ENCODE results near the gene WNT5B.

Gene WNT5B

GRCh38 chr12:1603269-1603993 lies 25.6 kb upstream of the WNT5B start:
- Histone ChIP-seq H3K4me3 (replicated peaks; ENCODE audit: low read depth, low read length) (no peak overlapping the region), H3K36me3 (ENCODE audit: control insufficient read depth, insufficient read depth, low read length) (no peaks in the 10 kb centered on the region), H3K27me3 (replicated peaks; ENCODE audit: control insufficient read depth, insufficient read depth, low read length) (no peaks in the 10 kb centered on the region)
- TF ChIP-seq, protein P1, sequence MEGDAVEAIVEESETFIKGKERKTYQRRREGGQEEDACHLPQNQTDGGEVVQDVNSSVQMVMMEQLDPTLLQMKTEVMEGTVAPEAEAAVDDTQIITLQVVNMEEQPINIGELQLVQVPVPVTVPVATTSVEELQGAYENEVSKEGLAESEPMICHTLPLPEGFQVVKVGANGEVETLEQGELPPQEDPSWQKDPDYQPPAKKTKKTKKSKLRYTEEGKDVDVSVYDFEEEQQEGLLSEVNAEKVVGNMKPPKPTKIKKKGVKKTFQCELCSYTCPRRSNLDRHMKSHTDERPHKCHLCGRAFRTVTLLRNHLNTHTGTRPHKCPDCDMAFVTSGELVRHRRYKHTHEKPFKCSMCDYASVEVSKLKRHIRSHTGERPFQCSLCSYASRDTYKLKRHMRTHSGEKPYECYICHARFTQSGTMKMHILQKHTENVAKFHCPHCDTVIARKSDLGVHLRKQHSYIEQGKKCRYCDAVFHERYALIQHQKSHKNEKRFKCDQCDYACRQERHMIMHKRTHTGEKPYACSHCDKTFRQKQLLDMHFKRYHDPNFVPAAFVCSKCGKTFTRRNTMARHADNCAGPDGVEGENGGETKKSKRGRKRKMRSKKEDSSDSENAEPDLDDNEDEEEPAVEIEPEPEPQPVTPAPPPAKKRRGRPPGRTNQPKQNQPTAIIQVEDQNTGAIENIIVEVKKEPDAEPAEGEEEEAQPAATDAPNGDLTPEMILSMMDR (IDR thresholded peaks at IDR 0.05; ENCODE audit: insufficient read depth, low read length, poor library complexity, severe bottlenecking): no peak
- DNase-seq (ENCODE audit: extremely low read depth, insufficient read length): no peak

DNA sequence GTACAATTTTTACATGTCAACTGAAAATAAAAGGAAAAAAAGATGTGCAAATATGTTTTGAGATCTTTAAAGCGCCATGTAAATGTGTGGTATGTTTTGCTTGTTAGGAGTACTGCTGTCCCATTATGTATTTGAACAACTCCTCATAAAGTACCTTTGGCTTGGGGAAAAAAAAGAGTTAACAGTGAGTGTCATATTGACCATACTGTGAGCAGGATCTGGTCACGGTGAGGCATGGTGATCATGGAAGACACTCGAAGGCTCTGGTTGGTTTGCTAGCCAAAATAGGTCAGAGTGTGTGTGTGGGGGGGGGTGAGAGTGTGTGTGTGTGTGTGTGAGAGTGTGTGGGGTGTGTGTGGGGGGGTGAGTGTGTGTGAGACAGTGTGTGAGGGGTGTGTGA lies 24.6 kb upstream of the WNT5B start:
- no peaks in the 10 kb centered on the region for H3K36me3 ChIP-seq (ENCODE audit: control insufficient read depth, insufficient read depth, low read length)
- no peaks in the 10 kb centered on the region for H3K27me3 ChIP-seq (replicated peaks; ENCODE audit: control insufficient read depth, insufficient read depth, low read length)
- TF ChIP-seq, protein P1 (IDR thresholded peaks at IDR 0.05; ENCODE audit: insufficient read depth, low read length, poor library complexity, severe bottlenecking): no peak
- DNase-seq (ENCODE audit: extremely low read depth, insufficient read length): no peak
- H3K4me3 ChIP-seq (replicated peaks; ENCODE audit: low read depth, low read length): no peak overlapping the region

GRCh38 chr12:1605129-1606020 lies 23.7 kb upstream of the WNT5B start:
- H3K4me3 ChIP-seq (replicated peaks; ENCODE audit: low read depth, low read length): peak overlapping the region; percentile 39
- peak; percentile 54 for DNase-seq (ENCODE audit: extremely low read depth, insufficient read length)
- TF ChIP-seq, protein P1 (IDR thresholded peaks at IDR 0.05; ENCODE audit: insufficient read depth, low read length, poor library complexity, severe bottlenecking): peak; percentile 74
- H3K27me3 ChIP-seq (replicated peaks; ENCODE audit: control insufficient read depth, insufficient read depth, low read length): no peaks in the 10 kb centered on the region
- H3K36me3 ChIP-seq (ENCODE audit: control insufficient read depth, insufficient read depth, low read length): no peaks in the 10 kb centered on the region

GRCh38 chr12:1606021-1606622 lies 22.9 kb upstream of the WNT5B start:
- Histone ChIP-seq H3K4me3 (replicated peaks; ENCODE audit: low read depth, low read length) (no peak overlapping the region; the same call in 1 of the 2 replicates), H3K27me3 (replicated peaks; ENCODE audit: control insufficient read depth, insufficient read depth, low read length) (no peaks in the 10 kb centered on the region)
- TF ChIP-seq, protein P1 (IDR thresholded peaks at IDR 0.05; ENCODE audit: insufficient read depth, low read length, poor library complexity, severe bottlenecking): no peak

GRCh38 chr12:1607940-1608712 lies 20.9 kb upstream of the WNT5B start:
- TF ChIP-seq, protein P1 (IDR thresholded peaks at IDR 0.05; ENCODE audit: insufficient read depth, low read length, poor library complexity, severe bottlenecking): no peak
- no peak for DNase-seq (ENCODE audit: extremely low read depth, insufficient read length)

More at GRCh38 chr12:1606021-1606622, 22.9 kb upstream of the WNT5B start:
- peak; percentile 82 for DNase-seq (ENCODE audit: extremely low read depth, insufficient read length)
- H3K36me3 ChIP-seq (ENCODE audit: control insufficient read depth, insufficient read depth, low read length): no peaks in the 10 kb centered on the region

More at GRCh38 chr12:1607940-1608712, 20.9 kb upstream of the WNT5B start:
- Histone ChIP-seq H3K27me3 (replicated peaks; ENCODE audit: control insufficient read depth, insufficient read depth, low read length) (no peaks in the 10 kb centered on the region), H3K36me3 (ENCODE audit: control insufficient read depth, insufficient read depth, low read length) (no peaks in the 10 kb centered on the region), H3K4me3 (replicated peaks; ENCODE audit: low read depth, low read length) (no peak overlapping the region)

Data from GM06990 (cell line).